ENCODE measurements around the gene KLK2. TPM values are rescaled to one million over a fixed set of nuclear protein-coding genes. Genes with fewer than 3 reads are reported as not detected.

The KLK2 gene
- polyA plus RNA-seq, 1 donor (not counting 4 experiments of a cell fraction or from before 2014, with no cell fraction given) = 0.07 TPM

- TF ChIP-seq EZH2 (IDR thresholded peaks at IDR 0.05; ENCODE audit: low read length) (no peak), CTCF (optimal IDR thresholded peaks at IDR 0.05 in 1 of 3, IDR thresholded peaks at IDR 0.05 in 1 of 3, conservative IDR thresholded peaks at IDR 0.05 in 1 of 3; ENCODE audit: extremely low read depth in 1 of 3, insufficient read depth in 2 of 3, low read length in 3 of 3) (no peak)
- no peaks in the 10 kb centered on the region for H3K9me3 ChIP-seq (ENCODE audit: control insufficient read depth, low read depth, low read length)
- H3K36me3 ChIP-seq (ENCODE audit: control insufficient read depth in 2 of 2, extremely low read depth in 1 of 2, insufficient read depth in 2 of 2, low read length in 2 of 2) = no peaks in the 10 kb centered on the region
- H3K4me3 ChIP-seq (ENCODE audit: control insufficient read depth in 2 of 3, extremely low read depth in 1 of 3, insufficient read depth in 2 of 3, low read depth in 1 of 3, low read length in 3 of 3) = no peak overlapping the region
- H3K27me3 ChIP-seq (ENCODE audit: control insufficient read depth, extremely low read depth, insufficient read depth, low read length) = no peaks in the 10 kb centered on the region
- H3K79me2 ChIP-seq (ENCODE audit: control insufficient read depth, insufficient read depth, low read length) = no peaks in the 10 kb centered on the region
- dilution Hi-C loops (cut with MboI; ENCODE audit: extremely low pct_ligation_motif_present, low sequenced_read_pairs) = no loop called here
- H3K4me2 ChIP-seq (ENCODE audit: control insufficient read depth, extremely low read depth, insufficient read depth, low read depth, low read length) = no peak overlapping the region
- no peak overlapping the region for H3K9ac ChIP-seq (ENCODE audit: control insufficient read depth, extremely low read depth, insufficient read depth, low read length)
- no peaks in the 10 kb centered on the region for H4K20me1 ChIP-seq (ENCODE audit: control insufficient read depth, extremely low read depth, insufficient read depth, low read length)
- DNase-seq (ENCODE audit: low read depth, low spot score) = no peak
- FAIRE-seq = no peak
- no peaks in the 10 kb centered on the region for H3K9me1 ChIP-seq (ENCODE audit: control insufficient read depth, extremely low read depth, insufficient read depth, low read length)
- H3K4me1 ChIP-seq (ENCODE audit: control insufficient read depth, extremely low read depth, insufficient read depth, low read length) = peaks cover 9% of the 10 kb centered on the region
- H2AFZ ChIP-seq (ENCODE audit: control insufficient read depth, low read length) = no peak overlapping the region
- H3K27ac ChIP-seq (ENCODE audit: control insufficient read depth, insufficient read depth, low read length) = no peak overlapping the region
These were observed 24.8 kb downstream of the KLK2 start for GRCh38 chr19:50898018-50898417.

GRCh38 chr19:50899569-50899968 lies 26.3 kb downstream of the KLK2 start:
- H3K4me3 ChIP-seq (ENCODE audit: control insufficient read depth in 2 of 3, extremely low read depth in 1 of 3, insufficient read depth in 2 of 3, low read depth in 1 of 3, low read length in 3 of 3) = no peak overlapping the region
- H2AFZ ChIP-seq (ENCODE audit: control insufficient read depth, low read length) = no peak overlapping the region
- no peaks in the 10 kb centered on the region for H3K36me3 ChIP-seq (ENCODE audit: control insufficient read depth in 2 of 2, extremely low read depth in 1 of 2, insufficient read depth in 2 of 2, low read length in 2 of 2)
- H3K4me1 ChIP-seq (ENCODE audit: control insufficient read depth, extremely low read depth, insufficient read depth, low read length) = peaks cover 9% of the 10 kb centered on the region
- TF ChIP-seq EZH2 (IDR thresholded peaks at IDR 0.05; ENCODE audit: low read length) (no peak), CTCF (optimal IDR thresholded peaks at IDR 0.05 in 1 of 3, IDR thresholded peaks at IDR 0.05 in 1 of 3, conservative IDR thresholded peaks at IDR 0.05 in 1 of 3; ENCODE audit: extremely low read depth in 1 of 3, insufficient read depth in 2 of 3, low read length in 3 of 3) (no peak)
- no peaks in the 10 kb centered on the region for H3K9me1 ChIP-seq (ENCODE audit: control insufficient read depth, extremely low read depth, insufficient read depth, low read length)
- no peak overlapping the region for H3K27ac ChIP-seq (ENCODE audit: control insufficient read depth, insufficient read depth, low read length)
- no peaks in the 10 kb centered on the region for H3K79me2 ChIP-seq (ENCODE audit: control insufficient read depth, insufficient read depth, low read length)
- dilution Hi-C loops (cut with MboI; ENCODE audit: extremely low pct_ligation_motif_present, low sequenced_read_pairs) = no loop called here
- FAIRE-seq = no peak
- H4K20me1 ChIP-seq (ENCODE audit: control insufficient read depth, extremely low read depth, insufficient read depth, low read length) = no peaks in the 10 kb centered on the region
- H3K9me3 ChIP-seq (ENCODE audit: control insufficient read depth, low read depth, low read length) = no peaks in the 10 kb centered on the region
- DNase-seq (ENCODE audit: low read depth, low spot score) = no peak
- no peaks in the 10 kb centered on the region for H3K27me3 ChIP-seq (ENCODE audit: control insufficient read depth, extremely low read depth, insufficient read depth, low read length)
- H3K9ac ChIP-seq (ENCODE audit: control insufficient read depth, extremely low read depth, insufficient read depth, low read length) = no peak overlapping the region
- H3K4me2 ChIP-seq (ENCODE audit: control insufficient read depth, extremely low read depth, insufficient read depth, low read depth, low read length) = no peak overlapping the region

All from keratinocyte (primary cell).